Activated T-cell treated with anti-CD3 and anti-CD28 coated beads for 1 hour (primary cell): ENCODE data around the gene SIDT2.

Experiments
- DNase-seq: peaks from one replicate; pipeline ENCODE4 v3.0.0-alpha.2; 2020; ENCODE audit warnings: low read depth

SIDT2 gene

GRCh38 chr11:117222991-117223740, 44.6 kb downstream of the SIDT2 start:
- DNase-seq, result no peak

GRCh38 chr11:117223741-117224689, 45.5 kb downstream of the SIDT2 start:
- DNase-seq, result no peak

- no peak for DNase-seq
These were observed 47.1 kb downstream of the SIDT2 start for GRCh38 chr11:117225553-117226170.

GRCh38 chr11:117226388-117227385, 48.1 kb downstream of the SIDT2 start:
- DNase-seq, result no peak

GRCh38 chr11:117228091-117228490, 49.5 kb downstream of the SIDT2 start:
- DNase-seq, result no peak

- no peak for DNase-seq
These were observed 50.9 kb downstream of the SIDT2 start for GRCh38 chr11:117229411-117229810.

- DNase-seq, result no peak
These were observed 51.4 kb downstream of the SIDT2 start for GRCh38 chr11:117229931-117230285.

GRCh38 chr11:117230286-117230961, 51.9 kb downstream of the SIDT2 start:
- no peak for DNase-seq

GRCh38 chr11:117230999-117231841, 52.7 kb downstream of the SIDT2 start:
- no peak for DNase-seq

GRCh38 chr11:117231842-117232091, 53.2 kb downstream of the SIDT2 start, which contains the start of gene PCSK7:
PCSK7 (minus strand) TSS chr11:117232073; CDS start chr11:117229844, 2,229 bp downstream.
- DNase-seq, result no peak

- peak; percentile 59 for DNase-seq
These were observed 53.7 kb downstream of the SIDT2 start, which contains the start of gene RNF214 for GRCh38 chr11:117232092-117232878. RNF214 (plus strand) TSS chr11:117232671; CDS start chr11:117234273, 1,602 bp downstream.

- DNase-seq, result no peak
These were observed 54.4 kb downstream of the SIDT2 start for GRCh38 chr11:117232911-117233409.

GRCh38 chr11:117238221-117238620, 59.7 kb downstream of the SIDT2 start:
- DNase-seq, result no peak

- no peak for DNase-seq
These were observed 60.8 kb downstream of the SIDT2 start for GRCh38 chr11:117239295-117239694.
